Measurements from ENCODE around the gene GPC6. TPM values are rescaled to one million over a fixed set of nuclear protein-coding genes. Genes with fewer than 3 reads are reported as not detected.

GPC6 gene
- polyA plus RNA-seq, 1 donor from 2014 or later: 9.0 TPM

- Histone ChIP-seq H4K20me1 (ENCODE audit: insufficient read depth) (no peaks in the 10 kb centered on the region), H3F3A (ENCODE audit: insufficient read depth, low read length, poor library complexity, severe bottlenecking) (no peaks in the 10 kb centered on the region), H3K9me3 (ENCODE audit: low read length) (no peaks in the 10 kb centered on the region), H3K36me3 (ENCODE audit: insufficient read depth, low read length) (no peaks in the 10 kb centered on the region), H3K79me2 (replicated peaks; ENCODE audit: insufficient read depth, low read length) (no peaks in the 10 kb centered on the region), H3K27ac (ENCODE audit: low read length) (no peak overlapping the region), H3K4me2 (ENCODE audit: low read length) (no peak overlapping the region), H3K27me3 (ENCODE audit: insufficient read depth, low read depth, low read length) (no peaks in the 10 kb centered on the region), H3K9ac (ENCODE audit: low read length) (no peak overlapping the region), H2AFZ (ENCODE audit: low read depth, low read length) (no peak overlapping the region), H3K4me3 (ENCODE audit: low read length) (no peak overlapping the region), H3K9me2 (ENCODE audit: insufficient read depth, low read length) (no peaks in the 10 kb centered on the region)
- TF ChIP-seq EP300 (conservative IDR thresholded peaks at IDR 0.05; ENCODE audit: poor library complexity, severe bottlenecking) (no peak), POLR2AphosphoS5 (IDR thresholded peaks at IDR 0.05) (no peak), SMC3 (conservative IDR thresholded peaks at IDR 0.05; ENCODE audit: poor library complexity) (no peak), RAD21 (conservative IDR thresholded peaks at IDR 0.05) (no peak), TAF1 (IDR thresholded peaks at IDR 0.05; ENCODE audit: low read depth) (no peak), EZH2 (IDR thresholded peaks at IDR 0.05; ENCODE audit: borderline replicate concordance, insufficient read depth, low read length, poor library complexity, severe bottlenecking) (no peak), REST (IDR thresholded peaks at IDR 0.05; ENCODE audit: borderline replicate concordance) (no peak), MXI1 (conservative IDR thresholded peaks at IDR 0.05; ENCODE audit: poor library complexity, severe bottlenecking) (no peak), CTCF (IDR thresholded peaks at IDR 0.05; ENCODE audit: poor library complexity, severe bottlenecking) (no peak)
Measured at GRCh38 chr13:93577105-93577504, 350.5 kb downstream of the GPC6 start.

GRCh38 chr13:93589788-93590187 lies 363.2 kb downstream of the GPC6 start:
- Histone ChIP-seq H3K9me2 (ENCODE audit: insufficient read depth, low read length) (no peaks in the 10 kb centered on the region), H3K36me3 (ENCODE audit: insufficient read depth, low read length) (no peaks in the 10 kb centered on the region), H3K4me3 (ENCODE audit: low read length) (no peak overlapping the region), H3K27me3 (ENCODE audit: insufficient read depth, low read depth, low read length) (no peaks in the 10 kb centered on the region), H2AFZ (ENCODE audit: low read depth, low read length) (no peak overlapping the region), H3K9me3 (ENCODE audit: low read length) (no peaks in the 10 kb centered on the region), H3K79me2 (replicated peaks; ENCODE audit: insufficient read depth, low read length) (peaks cover 4% of the 10 kb centered on the region), H3F3A (ENCODE audit: insufficient read depth, low read length, poor library complexity, severe bottlenecking) (no peaks in the 10 kb centered on the region), H4K20me1 (ENCODE audit: insufficient read depth) (no peaks in the 10 kb centered on the region), H3K4me2 (ENCODE audit: low read length) (no peak overlapping the region), H3K27ac (ENCODE audit: low read length) (no peak overlapping the region), H3K9ac (ENCODE audit: low read length) (no peak overlapping the region)
- TF ChIP-seq POLR2AphosphoS5 (IDR thresholded peaks at IDR 0.05): peak; percentile 55
- no peak for TF ChIP-seq TAF1 (IDR thresholded peaks at IDR 0.05; ENCODE audit: low read depth)

GRCh38 chr13:93603043-93603442 lies 376.4 kb downstream of the GPC6 start:
- Histone ChIP-seq H3K27ac (ENCODE audit: low read length) (no peak overlapping the region), H3K4me2 (ENCODE audit: low read length) (no peak overlapping the region)
- no peak for TF ChIP-seq RAD21 (conservative IDR thresholded peaks at IDR 0.05)
- no peak for TF ChIP-seq MXI1 (conservative IDR thresholded peaks at IDR 0.05; ENCODE audit: poor library complexity, severe bottlenecking)
- no peak for TF ChIP-seq REST (IDR thresholded peaks at IDR 0.05; ENCODE audit: borderline replicate concordance)
- no peak for TF ChIP-seq TAF1 (IDR thresholded peaks at IDR 0.05; ENCODE audit: low read depth)
- no peak for TF ChIP-seq CTCF (IDR thresholded peaks at IDR 0.05; ENCODE audit: poor library complexity, severe bottlenecking)
- no peak for TF ChIP-seq POLR2AphosphoS5 (IDR thresholded peaks at IDR 0.05)
- no peak for TF ChIP-seq SMC3 (conservative IDR thresholded peaks at IDR 0.05; ENCODE audit: poor library complexity)

More at GRCh38 chr13:93603043-93603442, 376.4 kb downstream of the GPC6 start:
- Histone ChIP-seq H3K4me3 (ENCODE audit: low read length) (no peak overlapping the region), H3K9me2 (ENCODE audit: insufficient read depth, low read length) (no peaks in the 10 kb centered on the region), H3K27me3 (ENCODE audit: insufficient read depth, low read depth, low read length) (no peaks in the 10 kb centered on the region), H3K36me3 (ENCODE audit: insufficient read depth, low read length) (no peaks in the 10 kb centered on the region), H3K79me2 (replicated peaks; ENCODE audit: insufficient read depth, low read length) (no peaks in the 10 kb centered on the region), H4K20me1 (ENCODE audit: insufficient read depth) (no peaks in the 10 kb centered on the region), H2AFZ (ENCODE audit: low read depth, low read length) (no peak overlapping the region), H3K9me3 (ENCODE audit: low read length) (no peaks in the 10 kb centered on the region), H3K9ac (ENCODE audit: low read length) (no peak overlapping the region), H3F3A (ENCODE audit: insufficient read depth, low read length, poor library complexity, severe bottlenecking) (no peaks in the 10 kb centered on the region)

All from neural cell (in vitro differentiated cells).